Muscle of leg (tissue), 11 donors: Measurements from ENCODE around the gene CAPS. TPM values are rescaled to one million over a fixed set of nuclear protein-coding genes. Genes with fewer than 3 reads are reported as not detected.

Source experiments
- DNase-seq: peaks from one replicate; pipeline ENCODE4 v3.0.0; 2013
- H3K27ac ChIP-seq: one replicate; pipeline ENCODE4 v1.5.1; 2013; ENCODE audit warnings: mild to moderate bottlenecking, low read length, control low read depth
- H3K27me3 ChIP-seq: one replicate; pipeline ENCODE4 v1.6.1; 2013; ENCODE audit warnings: low read length; ENCODE audit not compliant: control insufficient read depth, insufficient read depth
- H3K36me3 ChIP-seq: one replicate; pipeline ENCODE4 v1.6.1; 2013; ENCODE audit warnings: low read length; ENCODE audit not compliant: control insufficient read depth, insufficient read depth
- H3K4me1 ChIP-seq: one replicate; pipeline ENCODE4 v1.6.1; 2013; ENCODE audit warnings: low read length; ENCODE audit not compliant: control insufficient read depth, insufficient read depth
- H3K4me3 ChIP-seq: one replicate; pipeline ENCODE4 v1.5.1; 2013; ENCODE audit warnings: low read length, control low read depth
- H3K9me3 ChIP-seq: replicated peaks from 2 replicates; pipeline ENCODE4 v1.6.1; 2013; ENCODE audit warnings: low read depth, low read length; ENCODE audit not compliant: control insufficient read depth
- WGBS: methylation state at CpG from one replicate; pipeline ENCODE4 v1.1.5; 2013; ENCODE audit warnings: missing lambda C conversion rate; ENCODE audit not compliant: insufficient coverage; 5-methylcytosine and 5-hydroxymethylcytosine counted together
- polyA plus RNA-seq, 8 donors: library from polyadenylated mRNA; unstranded; fragments of 120-200 nt; gene quantifications; one replicate each; pipeline versions ENCODE4 v1.2.1 to v1.2.3, GENCODE V29; 2013; ENCODE audit warnings: inconsistent platforms in 1 of 8, low replicate concordance in 1 of 8; ENCODE audit not compliant: insufficient read length in 8 of 8, insufficient read depth in 1 of 8
- total RNA-seq: library from RNA; stranded (reverse); fragments of 120-200 nt; gene quantifications from one replicate; pipeline ENCODE4 v1.2.4, GENCODE V29; 2013

CAPS gene
- total and polyA plus RNA-seq, 9 donors, result 3.9 to 10.1 (median 6.3) TPM

DNA sequence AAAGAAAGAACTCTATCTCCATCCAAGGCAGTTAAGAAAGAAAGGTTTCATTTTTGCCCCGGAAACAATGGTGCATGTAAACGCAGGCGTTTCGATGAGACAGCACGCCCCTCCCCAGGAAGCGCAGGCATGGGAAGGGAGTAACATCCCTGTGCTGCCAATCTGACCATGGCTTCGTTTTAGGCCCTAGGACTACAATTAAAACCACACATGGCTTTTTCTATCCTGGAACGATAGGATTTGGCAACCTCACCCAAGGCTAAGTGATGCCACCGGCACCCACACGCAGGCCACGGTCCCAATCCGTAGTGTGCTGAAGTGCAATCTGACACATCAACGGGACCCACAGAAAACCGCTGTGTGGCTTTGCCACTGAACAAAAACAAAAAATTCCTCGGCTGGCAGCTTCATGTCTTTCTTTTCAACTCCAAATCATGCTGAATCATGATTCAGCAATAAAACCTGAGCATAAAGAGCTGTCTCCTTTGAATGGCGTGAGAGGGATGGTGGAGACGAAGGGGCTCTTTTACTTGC, 39.7 kb downstream of the CAPS start:
- Histone ChIP-seq H3K27ac (no peak overlapping the region), H3K4me3 (no peak overlapping the region), H3K36me3 (peaks cover 23% of the 10 kb centered on the region), H3K9me3 (no peaks in the 10 kb centered on the region), H3K27me3 (no peaks in the 10 kb centered on the region), H3K4me1 (peaks cover 39% of the 10 kb centered on the region)
- DNase-seq, result no peak
- 76% methylated on average over 13 of the region's 17 CpGs for WGBS

GRCh38 chr19:5954293-5954692, 40.2 kb downstream of the CAPS start:
- H3K27ac ChIP-seq, result peak overlapping the region; percentile 4
- H3K27me3 ChIP-seq, result no peaks in the 10 kb centered on the region
- no peak overlapping the region for H3K4me3 ChIP-seq
- peaks cover 19% of the 10 kb centered on the region for H3K36me3 ChIP-seq
- WGBS, result 58% methylated on average over 5 of the region's 6 CpGs
- no peaks in the 10 kb centered on the region for H3K9me3 ChIP-seq
- no peak for DNase-seq
- H3K4me1 ChIP-seq, result peaks cover 41% of the 10 kb centered on the region

DNA sequence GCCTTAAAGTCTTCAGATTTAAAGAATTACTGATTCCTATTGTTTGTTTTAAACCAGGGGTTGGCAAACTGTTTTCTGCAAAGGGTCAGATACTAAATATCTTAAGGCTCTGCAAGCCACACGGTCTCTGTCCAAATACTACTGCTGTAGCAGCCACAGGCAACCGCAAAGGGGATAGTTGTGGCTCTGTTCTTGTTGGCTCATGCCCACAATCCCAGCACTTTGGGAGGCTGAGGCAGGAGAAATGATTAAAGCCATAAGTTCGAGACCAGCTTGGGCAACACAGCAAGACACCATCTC, 41.5 kb downstream of the CAPS start:
- no CpG with 5 or more reads among the region's 3 CpGs for WGBS

GRCh38 chr19:5956323-5956722, 42.3 kb downstream of the CAPS start:
- Histone ChIP-seq H3K27ac (no peak overlapping the region), H3K4me3 (no peak overlapping the region), H3K4me1 (peaks cover 51% of the 10 kb centered on the region), H3K9me3 (no peaks in the 10 kb centered on the region), H3K27me3 (no peaks in the 10 kb centered on the region), H3K36me3 (peaks cover 3% of the 10 kb centered on the region)
- no CpG with 5 or more reads among the region's 3 CpGs for WGBS
- no peak for DNase-seq

More for the DNA sequence above, 41.5 kb downstream of the CAPS start:
- no peak overlapping the region for H3K4me3 ChIP-seq
- H3K4me1 ChIP-seq, result peaks cover 51% of the 10 kb centered on the region
- peaks cover 10% of the 10 kb centered on the region for H3K36me3 ChIP-seq
- H3K9me3 ChIP-seq, result no peaks in the 10 kb centered on the region
- no peak overlapping the region for H3K27ac ChIP-seq
- no peak for DNase-seq
- no peaks in the 10 kb centered on the region for H3K27me3 ChIP-seq

- no peak overlapping the region for H3K4me3 ChIP-seq
- H3K27me3 ChIP-seq, result no peaks in the 10 kb centered on the region
- no peak overlapping the region for H3K27ac ChIP-seq
- H3K9me3 ChIP-seq, result no peaks in the 10 kb centered on the region
- 86% methylated on average over 5 of the region's 12 CpGs for WGBS
- peaks cover 3% of the 10 kb centered on the region for H3K36me3 ChIP-seq
- no peak for DNase-seq
- peaks cover 49% of the 10 kb centered on the region for H3K4me1 ChIP-seq
Measured at GRCh38 chr19:5956728-5957127, 42.7 kb downstream of the CAPS start.

DNA sequence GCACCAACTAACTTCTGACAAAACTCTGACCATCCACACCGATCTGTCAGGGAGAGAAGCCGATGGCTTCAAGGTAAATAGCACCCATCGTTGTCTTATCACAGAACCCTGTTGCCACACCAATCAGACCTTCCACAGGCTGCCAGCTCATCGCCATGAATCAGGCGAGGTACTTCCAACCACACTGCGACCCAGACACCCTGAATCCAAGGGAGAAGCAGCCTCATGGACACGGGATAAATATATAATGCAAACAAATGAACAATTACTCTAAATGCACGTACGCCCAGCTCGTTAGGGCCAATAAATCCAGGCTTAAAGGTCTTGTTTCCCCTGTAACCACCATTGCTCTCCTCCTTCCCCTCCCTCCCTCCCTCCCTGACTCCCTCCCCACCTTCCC, 43.1 kb downstream of the CAPS start:
- DNase-seq, result no peak
- no peaks in the 10 kb centered on the region for H3K27me3 ChIP-seq
- H3K36me3 ChIP-seq, result peaks cover 3% of the 10 kb centered on the region
- H3K4me3 ChIP-seq, result no peak overlapping the region
- peaks cover 49% of the 10 kb centered on the region for H3K4me1 ChIP-seq
- no peak overlapping the region for H3K27ac ChIP-seq
- H3K9me3 ChIP-seq, result no peaks in the 10 kb centered on the region
- WGBS, result 66% methylated on average over 5 of the region's 10 CpGs

DNA sequence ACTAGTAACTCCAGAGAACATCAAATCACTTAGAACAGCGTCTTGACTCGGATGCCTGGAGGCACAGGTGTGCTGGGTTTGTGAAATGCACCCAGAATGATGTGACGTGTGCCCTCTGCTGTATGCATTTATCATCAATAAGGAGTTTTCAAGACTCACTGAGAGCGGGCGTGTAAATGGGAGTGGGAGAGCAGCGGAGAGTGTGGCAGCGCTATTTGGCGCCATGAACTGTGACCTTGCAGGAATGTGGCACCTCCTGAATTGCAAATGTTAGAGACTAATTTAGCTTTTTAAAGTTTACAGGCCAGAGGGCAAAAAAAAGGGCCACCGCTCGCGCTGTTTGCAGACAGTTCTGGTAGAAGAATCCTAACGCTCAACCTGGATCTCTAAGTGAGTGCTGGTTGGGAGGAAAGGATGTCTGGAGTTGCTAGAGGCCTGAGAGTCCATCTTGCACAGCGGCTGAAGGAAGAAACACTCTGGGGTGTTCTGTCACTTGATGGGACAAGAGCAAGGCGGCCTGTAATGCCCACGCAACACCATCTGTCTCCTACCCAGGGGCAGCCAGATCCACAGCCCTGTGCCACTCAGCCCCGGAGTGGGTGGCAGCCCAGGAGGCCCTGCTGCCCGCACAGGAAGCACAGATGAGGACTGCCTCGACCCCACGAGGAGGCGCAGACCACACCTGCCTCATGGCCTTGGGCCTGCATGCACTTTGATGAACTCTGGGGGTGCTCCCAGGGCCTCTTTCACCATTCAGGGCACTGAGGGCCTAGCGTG, 44.2 kb downstream of the CAPS start:
- peaks cover 3% of the 10 kb centered on the region for H3K36me3 ChIP-seq
- H3K27me3 ChIP-seq, result no peaks in the 10 kb centered on the region
- no peaks in the 10 kb centered on the region for H3K9me3 ChIP-seq
- H3K4me3 ChIP-seq, result no peak overlapping the region
- H3K27ac ChIP-seq, result no peak overlapping the region
- peaks cover 49% of the 10 kb centered on the region for H3K4me1 ChIP-seq
- no peak for DNase-seq
- 77% methylated on average over 15 of the region's 21 CpGs for WGBS

GRCh38 chr19:5958851-5959122, 44.7 kb downstream of the CAPS start:
- no peaks in the 10 kb centered on the region for H3K9me3 ChIP-seq
- H3K36me3 ChIP-seq, result peaks cover 3% of the 10 kb centered on the region
- no peak overlapping the region for H3K4me3 ChIP-seq
- WGBS, result 85% methylated on average over 10 of the region's 10 CpGs
- no peak for DNase-seq
- peaks cover 45% of the 10 kb centered on the region for H3K4me1 ChIP-seq
- no peaks in the 10 kb centered on the region for H3K27me3 ChIP-seq
- no peak overlapping the region for H3K27ac ChIP-seq

DNA sequence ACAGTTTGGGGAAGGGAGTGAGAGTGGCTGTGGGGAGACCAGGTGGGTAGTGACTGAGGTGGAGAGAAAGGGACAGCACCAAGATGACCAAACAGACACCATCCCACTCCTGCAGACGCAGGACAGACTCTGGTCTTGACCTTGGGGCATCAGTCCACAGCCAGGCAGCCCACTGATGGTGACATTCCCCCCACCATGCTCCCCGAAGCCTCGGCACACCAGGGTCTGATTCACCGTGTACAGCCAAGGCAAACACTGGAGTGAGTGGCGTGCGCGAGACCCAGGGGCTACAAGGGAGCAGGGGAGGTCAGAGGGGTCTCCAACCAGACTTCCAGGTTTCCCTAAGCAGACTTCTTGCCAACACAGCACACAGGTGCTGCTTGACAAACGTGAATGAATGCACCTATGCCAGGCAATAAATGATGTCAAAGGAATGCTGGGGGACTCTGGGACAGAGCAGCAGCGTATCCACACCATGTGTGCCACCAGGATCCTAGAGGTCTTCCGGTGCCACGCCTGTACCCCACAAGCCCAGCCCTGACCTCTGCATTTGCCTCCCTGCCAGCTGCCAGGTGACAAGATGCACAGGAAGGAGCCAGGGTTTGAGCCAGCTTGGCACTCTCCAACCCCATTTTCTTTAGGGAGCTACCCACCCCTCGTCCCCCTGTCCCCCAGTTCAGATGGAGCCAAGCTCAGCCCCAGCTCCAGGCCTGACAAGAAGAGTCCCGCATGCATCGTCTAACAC, 45.4 kb downstream of the CAPS start:
- Histone ChIP-seq H3K27ac (no peak overlapping the region), H3K4me3 (no peak overlapping the region), H3K27me3 (no peaks in the 10 kb centered on the region), H3K4me1 (peaks cover 40% of the 10 kb centered on the region), H3K36me3 (peaks cover 5% of the 10 kb centered on the region), H3K9me3 (no peaks in the 10 kb centered on the region)
- no peak for DNase-seq
- 71% methylated on average over 6 of the region's 14 CpGs for whole genome bisulfite sequencing

GRCh38 chr19:5960005-5961001, 46.2 kb downstream of the CAPS start:
- Histone ChIP-seq H3K27me3 (no peaks in the 10 kb centered on the region), H3K27ac (no peak overlapping the region), H3K36me3 (peaks cover 13% of the 10 kb centered on the region), H3K4me1 (peaks cover 35% of the 10 kb centered on the region), H3K4me3 (no peak overlapping the region), H3K9me3 (no peaks in the 10 kb centered on the region)
- WGBS, result 53% methylated on average over 15 of the region's 18 CpGs
- peak; percentile 67 for DNase-seq
